ENCODE data around the gene INAFM2. TPM values are rescaled to one million over a fixed set of nuclear protein-coding genes. Genes with fewer than 3 reads are reported as not detected.

INAFM2 gene
- total and polyA plus RNA-seq, 9 donors, result 7.4 to 50.6 (median 30.6) TPM

GRCh38 chr15:40306371-40306770, 17.1 kb upstream of the INAFM2 start:
- Histone ChIP-seq H3K4me3 (no peak overlapping the region), H3K27me3 (no peaks in the 10 kb centered on the region), H3K36me3 (no peaks in the 10 kb centered on the region), H3K27ac (no peak overlapping the region), H3K4me1 (ENCODE audit: insufficient read depth) (no peaks in the 10 kb centered on the region), H3K9me3 (no peaks in the 10 kb centered on the region)
- DNase-seq, result no peak
- no peak for TF ChIP-seq EP300 (IDR thresholded peaks at IDR 0.05)
- no peak for TF ChIP-seq CTCF (IDR thresholded peaks at IDR 0.05)
- no peak for TF ChIP-seq POLR2A (IDR thresholded peaks at IDR 0.05)
- 94 to 100% (median 97%) methylated on average over 5 of the region's 5 CpGs for WGBS, 3 donors
- intact Hi-C loops (cut with DNase I), result no loop called here

GRCh38 chr15:40306908-40307307, 16.6 kb upstream of the INAFM2 start:
- WGBS, 3 donors, result 75 to 85% (median 77%) methylated on average over 7 of the region's 7 CpGs

DNA sequence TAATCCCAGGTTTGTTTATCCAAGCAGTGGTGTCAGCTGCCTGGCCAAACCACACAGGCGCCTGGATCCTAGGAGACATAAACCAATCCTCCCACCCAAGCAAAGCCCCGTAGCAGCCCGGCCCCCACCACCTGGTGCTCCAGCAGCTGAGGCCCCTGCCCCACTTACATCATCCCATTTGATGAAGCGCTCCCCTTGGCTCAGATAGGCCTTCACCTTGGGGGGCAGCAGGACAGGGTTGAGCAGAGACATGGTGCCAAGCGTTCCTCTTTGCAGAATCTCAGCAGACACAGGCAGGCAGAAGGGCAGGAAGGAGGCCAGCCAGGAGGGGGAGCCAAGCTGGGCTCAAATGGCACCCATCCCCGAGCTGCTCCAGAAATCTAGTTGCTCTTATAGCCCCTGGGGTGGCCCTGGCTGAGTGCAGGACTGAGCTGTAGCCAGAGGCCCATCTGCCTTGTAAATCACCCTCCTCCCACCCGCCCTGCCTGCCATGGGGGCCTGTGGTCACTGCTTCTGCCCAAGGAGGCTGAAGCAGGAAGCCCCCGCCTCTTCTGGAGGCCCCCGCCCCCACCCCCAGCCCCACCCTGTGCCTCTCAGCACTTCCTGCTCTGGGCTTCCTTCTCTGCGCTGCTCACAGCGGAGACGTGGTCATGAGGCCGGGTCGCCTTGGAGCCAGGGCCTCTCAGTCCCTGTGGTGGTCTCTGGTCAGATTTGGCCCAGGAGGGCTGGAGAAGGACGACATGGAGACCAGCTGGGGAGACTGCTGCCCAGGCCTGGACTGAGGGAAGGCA, 15.9 kb upstream of the INAFM2 start, which contains the start of gene PLCB2:
Gene PLCB2, minus strand, starts transcription at position 515 of the 791 bp plus-strand sequence. Its CDS starts 263 bp downstream, at position 252.
- TF ChIP-seq EP300 (IDR thresholded peaks at IDR 0.05) (no peak), POLR2A (IDR thresholded peaks at IDR 0.05) (no peak), CTCF (IDR thresholded peaks at IDR 0.05) (no peak)
- no peaks in the 10 kb centered on the region for H3K9me3 ChIP-seq
- H3K4me1 ChIP-seq (ENCODE audit: insufficient read depth), result no peaks in the 10 kb centered on the region
- 52 to 67% (median 53%) methylated on average over 14 to 15 of the region's 15 CpGs for WGBS, 3 donors
- intact Hi-C loops (cut with DNase I), result no loop called here
- no peak within 1 kb of the TSS for H3K27ac ChIP-seq
- no peak for DNase-seq
- no peaks in the 10 kb centered on the region for H3K36me3 ChIP-seq
- H3K4me3 ChIP-seq, result no peak within 1 kb of the TSS
- no peaks in the 10 kb centered on the region for H3K27me3 ChIP-seq

More at GRCh38 chr15:40306908-40307307, 16.6 kb upstream of the INAFM2 start:
- H3K36me3 ChIP-seq, result no peaks in the 10 kb centered on the region
- H3K27me3 ChIP-seq, result no peaks in the 10 kb centered on the region
- intact Hi-C loops (cut with DNase I), result no loop called here
- no peaks in the 10 kb centered on the region for H3K4me1 ChIP-seq (ENCODE audit: insufficient read depth)
- no peak overlapping the region for H3K27ac ChIP-seq
- no peak overlapping the region for H3K4me3 ChIP-seq
- no peak for TF ChIP-seq EP300 (IDR thresholded peaks at IDR 0.05)
- no peak for TF ChIP-seq CTCF (IDR thresholded peaks at IDR 0.05)
- no peak for TF ChIP-seq POLR2A (IDR thresholded peaks at IDR 0.05)
- no peak for DNase-seq
- no peaks in the 10 kb centered on the region for H3K9me3 ChIP-seq

DNA sequence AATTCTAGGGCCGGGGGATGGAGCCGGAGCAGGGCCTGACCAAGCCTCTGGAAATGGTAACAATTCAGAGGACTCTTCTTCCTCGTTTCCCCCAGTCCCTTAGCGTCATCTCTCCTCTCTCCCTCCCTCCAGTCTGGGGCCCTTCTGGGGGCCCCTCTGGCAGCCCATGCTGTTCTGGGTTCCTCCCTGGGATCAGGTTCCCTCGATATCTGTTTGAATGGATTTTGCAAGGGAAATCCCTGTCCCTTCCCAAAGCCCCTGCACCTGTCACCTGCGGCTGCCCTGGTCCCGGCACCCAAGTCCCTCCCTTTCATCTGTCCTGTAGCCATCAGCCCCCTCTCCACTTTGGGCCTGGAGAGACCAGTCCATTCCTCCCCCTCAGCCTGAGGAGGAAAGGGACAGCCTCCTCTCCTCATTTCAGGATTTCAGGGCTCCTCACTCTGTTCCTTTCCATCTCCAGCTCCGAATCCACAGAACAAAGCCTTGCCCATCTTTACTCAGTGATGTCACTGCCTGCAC, 14.1 kb upstream of the INAFM2 start:
- Histone ChIP-seq H3K9me3 (no peaks in the 10 kb centered on the region), H3K4me1 (ENCODE audit: insufficient read depth) (no peaks in the 10 kb centered on the region), H3K27ac (no peak overlapping the region), H3K36me3 (no peaks in the 10 kb centered on the region), H3K27me3 (no peaks in the 10 kb centered on the region), H3K4me3 (no peak overlapping the region)
- TF ChIP-seq POLR2A (IDR thresholded peaks at IDR 0.05) (no peak), CTCF (IDR thresholded peaks at IDR 0.05) (no peak), EP300 (IDR thresholded peaks at IDR 0.05) (no peak)
- no peak for DNase-seq
- intact Hi-C loops (cut with DNase I), result no loop called here
- 77 to 82% (median 81%) methylated on average over 8 of the region's 8 CpGs for WGBS, 3 donors

Measured in ovary (tissue), 9 donors.